Stomach smooth muscle (tissue), 2 donors: Measurements from ENCODE around the gene ADRA2A.

Source experiments
- H3K27ac ChIP-seq: one replicate; pipeline ENCODE4 v1.7.0; 2013; ENCODE audit warnings: mild to moderate bottlenecking, low read length, inconsistent platforms
- H3K27me3 ChIP-seq, 2 donors: one replicate each; pipeline ENCODE4 v1.7.0; 2013; ENCODE audit warnings: low read length in 2 of 2; ENCODE audit not compliant: insufficient read depth in 2 of 2, control insufficient read depth in 1 of 2
- H3K36me3 ChIP-seq, 2 donors: one replicate each; pipeline ENCODE4 v1.7.0; 2013; ENCODE audit warnings: low read length in 2 of 2; ENCODE audit not compliant: control insufficient read depth in 2 of 2, insufficient read depth in 2 of 2
- H3K4me1 ChIP-seq: one replicate; pipeline ENCODE4 v1.7.0; 2013; ENCODE audit warnings: low read length; ENCODE audit not compliant: control insufficient read depth, insufficient read depth
- H3K4me3 ChIP-seq, 2 donors: one replicate each; pipeline ENCODE4 v1.7.0; 2013; ENCODE audit warnings: low read length in 2 of 2
- H3K9ac ChIP-seq, 2 donors: one replicate each; pipeline ENCODE4 v1.7.0; 2013; ENCODE audit warnings: low read length in 2 of 2, mild to moderate bottlenecking in 1 of 2
- H3K9me3 ChIP-seq, 2 donors: one replicate each; pipeline ENCODE4 v1.7.0; 2013; ENCODE audit warnings: low read length in 2 of 2; ENCODE audit not compliant: control insufficient read depth in 2 of 2
- donor health status: healthy.
- donor health status: Pancreatic carcinoma.

ADRA2A gene

GRCh38 chr10:111076191-111076681 lies 593 bp upstream of the ADRA2A start:
- Histone ChIP-seq H3K4me1 (peaks cover 28% of the 10 kb centered on the region), H3K27ac (no peak overlapping the region), H3K4me3 (peak overlapping the region; percentile 55 to 74), H3K9me3 (peaks cover 0 to 2% of the 10 kb centered on the region in 2 donors), H3K36me3 (no peaks in the 10 kb centered on the region), H3K27me3 (peaks cover 43 to 57% of the 10 kb centered on the region in 2 donors), H3K9ac (peak overlapping the region in 1 of 2 donors; percentile 21)

- Histone ChIP-seq H3K4me1 (peaks cover 28% of the 10 kb centered on the region), H3K27ac (no peak overlapping the region), H3K9me3 (peaks cover 0 to 2% of the 10 kb centered on the region in 2 donors), H3K36me3 (no peaks in the 10 kb centered on the region), H3K9ac (no peak overlapping the region), H3K4me3 (peak overlapping the region; percentile 55 to 74), H3K27me3 (peaks cover 41 to 57% of the 10 kb centered on the region in 2 donors)
Measured at GRCh38 chr10:111077479-111077784, 603 bp downstream of the ADRA2A start.

GRCh38 chr10:111077785-111078504 lies 1.1 kb downstream of the ADRA2A start:
- Histone ChIP-seq H3K4me3 (peak overlapping the region; percentile 3 to 74), H3K9ac (no peak overlapping the region), H3K9me3 (peaks cover 0 to 2% of the 10 kb centered on the region in 2 donors), H3K4me1 (peaks cover 28% of the 10 kb centered on the region), H3K27ac (no peak overlapping the region), H3K36me3 (no peaks in the 10 kb centered on the region), H3K27me3 (peaks cover 44 to 55% of the 10 kb centered on the region in 2 donors)

GRCh38 chr10:111078505-111079185 lies 1.8 kb downstream of the ADRA2A start:
- Histone ChIP-seq H3K27ac (no peak overlapping the region), H3K9ac (no peak overlapping the region), H3K27me3 (peaks cover 40 to 55% of the 10 kb centered on the region in 2 donors), H3K9me3 (no peaks in the 10 kb centered on the region), H3K36me3 (no peaks in the 10 kb centered on the region), H3K4me3 (peak overlapping the region in 1 of 2 donors; percentile 74), H3K4me1 (peaks cover 28% of the 10 kb centered on the region)

GRCh38 chr10:111079241-111079760 lies 2.5 kb downstream of the ADRA2A start:
- Histone ChIP-seq H3K27ac (no peak overlapping the region), H3K27me3 (peaks cover 35 to 49% of the 10 kb centered on the region in 2 donors), H3K36me3 (no peaks in the 10 kb centered on the region), H3K4me1 (peaks cover 28% of the 10 kb centered on the region), H3K9me3 (no peaks in the 10 kb centered on the region), H3K4me3 (peak overlapping the region in 1 of 2 donors; percentile 35), H3K9ac (no peak overlapping the region)

GRCh38 chr10:111079781-111080180 lies 3.0 kb downstream of the ADRA2A start:
- H3K27me3 ChIP-seq: peaks cover 34 to 44% of the 10 kb centered on the region in 2 donors
- no peak overlapping the region for H3K27ac ChIP-seq
- peaks cover 28% of the 10 kb centered on the region for H3K4me1 ChIP-seq
- no peak overlapping the region for H3K4me3 ChIP-seq
- H3K9ac ChIP-seq: no peak overlapping the region
- no peaks in the 10 kb centered on the region for H3K36me3 ChIP-seq
- H3K9me3 ChIP-seq: no peaks in the 10 kb centered on the region

GRCh38 chr10:111080224-111080623 lies 3.4 kb downstream of the ADRA2A start:
- Histone ChIP-seq H3K9ac (no peak overlapping the region), H3K9me3 (no peaks in the 10 kb centered on the region), H3K36me3 (no peaks in the 10 kb centered on the region), H3K4me3 (no peak overlapping the region), H3K27me3 (peaks cover 32 to 41% of the 10 kb centered on the region in 2 donors), H3K4me1 (peaks cover 28% of the 10 kb centered on the region), H3K27ac (no peak overlapping the region)

GRCh38 chr10:111081595-111081994 lies 4.8 kb downstream of the ADRA2A start:
- no peak overlapping the region for H3K4me3 ChIP-seq
- no peaks in the 10 kb centered on the region for H3K36me3 ChIP-seq
- H3K9me3 ChIP-seq: no peaks in the 10 kb centered on the region
- peaks cover 23 to 29% of the 10 kb centered on the region in 2 donors for H3K27me3 ChIP-seq
- peaks cover 20% of the 10 kb centered on the region for H3K4me1 ChIP-seq
- H3K9ac ChIP-seq: no peak overlapping the region
- H3K27ac ChIP-seq: no peak overlapping the region

- Histone ChIP-seq H3K9me3 (no peaks in the 10 kb centered on the region), H3K27me3 (peaks cover 21% of the 10 kb centered on the region in 2 donors), H3K36me3 (no peaks in the 10 kb centered on the region), H3K4me1 (peaks cover 13% of the 10 kb centered on the region), H3K4me3 (no peak overlapping the region), H3K27ac (no peak overlapping the region), H3K9ac (no peak overlapping the region)
Measured at GRCh38 chr10:111082102-111082975, 5.5 kb downstream of the ADRA2A start.
